Esophagus mucosa (tissue), 1 donor: ENCODE results near the gene DIP2B. TPM values are rescaled to one million over a fixed set of nuclear protein-coding genes. Genes with fewer than 3 reads are reported as not detected.

Experiments
- ATAC-seq: fragments of 200-7000 bp; cut with Tn5 transposase; one replicate; pipeline ENCODE4 v1.9.1; 2020
- total RNA-seq: library from RNA; stranded (reverse); gene quantifications from one replicate; pipeline ENCODE4 v1.2.4, GENCODE V29; 2023
- donor health status: DM: yes; HTN: yes; CAD: no.

The DIP2B gene
- total RNA-seq, 1 donor from 2014 or later, result 35.3 TPM

GRCh38 chr12:50686406-50686805 lies 181.6 kb downstream of the DIP2B start:
- ATAC-seq, result no peak

- ATAC-seq, result no peak
Observed at GRCh38 chr12:50686976-50687375, 182.2 kb downstream of the DIP2B start.

- ATAC-seq, result no peak
Observed at GRCh38 chr12:50689437-50689836, 184.7 kb downstream of the DIP2B start.

- ATAC-seq, result no peak
Observed at GRCh38 chr12:50690925-50691324, 186.1 kb downstream of the DIP2B start.

GRCh38 chr12:50695961-50696360 lies 191.2 kb downstream of the DIP2B start:
- ATAC-seq, result no peak

- no peak for ATAC-seq
Observed at GRCh38 chr12:50696931-50697330, 192.1 kb downstream of the DIP2B start.

- ATAC-seq, result no peak
Observed at GRCh38 chr12:50699154-50699553, 194.4 kb downstream of the DIP2B start.

- no peak for ATAC-seq
Observed at GRCh38 chr12:50699940-50700339, 195.2 kb downstream of the DIP2B start.

GRCh38 chr12:50706606-50707005 lies 201.8 kb downstream of the DIP2B start:
- no peak for ATAC-seq

- ATAC-seq, result no peak
Observed at GRCh38 chr12:50707396-50707795, 202.6 kb downstream of the DIP2B start.

GRCh38 chr12:50708631-50709030 lies 203.8 kb downstream of the DIP2B start:
- no peak for ATAC-seq

GRCh38 chr12:50711121-50711520 lies 206.3 kb downstream of the DIP2B start:
- no peak for ATAC-seq

GRCh38 chr12:50715174-50715573 lies 210.4 kb downstream of the DIP2B start:
- ATAC-seq, result no peak

GRCh38 chr12:50718760-50719159 lies 214.0 kb downstream of the DIP2B start:
- ATAC-seq, result no peak

GRCh38 chr12:50720085-50720484 lies 215.3 kb downstream of the DIP2B start:
- ATAC-seq, result peak; percentile 28

GRCh38 chr12:50720501-50720900 lies 215.7 kb downstream of the DIP2B start:
- no peak for ATAC-seq

- ATAC-seq, result no peak
Observed at GRCh38 chr12:50723865-50724264, 219.1 kb downstream of the DIP2B start.

- no peak for ATAC-seq
Observed at GRCh38 chr12:50725011-50725942, 220.5 kb downstream of the DIP2B start.

GRCh38 chr12:50727466-50727865 lies 222.7 kb downstream of the DIP2B start:
- no peak for ATAC-seq

- ATAC-seq, result no peak
Observed at GRCh38 chr12:50728417-50728816, 223.6 kb downstream of the DIP2B start.

GRCh38 chr12:50728841-50729240 lies 224.1 kb downstream of the DIP2B start:
- no peak for ATAC-seq

GRCh38 chr12:50732591-50732990 lies 227.8 kb downstream of the DIP2B start:
- peak; percentile 73 for ATAC-seq

GRCh38 chr12:50733706-50734105 lies 228.9 kb downstream of the DIP2B start:
- no peak for ATAC-seq
